HG03442 (cell line): ENCODE data around the gene GPRIN2.
"Not testable (repeated sequence)": the region's sequence is repeated elsewhere in the genome, so short reads cannot be mapped to it uniquely, and the experiment has no call there.

ENCODE experiments used
- ATAC-seq: cut with Tn5 transposase; IDR thresholded peaks from one replicate; pipeline ENCODE4 v1.9.1; 2021; ENCODE audit warnings: mild to moderate bottlenecking, moderate library complexity; ENCODE audit not compliant: unreplicated experiment

The GPRIN2 gene

GRCh38 chr10:46538717-46539426, 17.6 kb downstream of the GPRIN2 start:
- no peak for ATAC-seq

GRCh38 chr10:46538155-46538554, 18.3 kb downstream of the GPRIN2 start:
- ATAC-seq: no peak

- no peak for ATAC-seq
Observed at GRCh38 chr10:46537309-46537708, 19.1 kb downstream of the GPRIN2 start.

GRCh38 chr10:46536781-46537180, 19.7 kb downstream of the GPRIN2 start:
- ATAC-seq: no peak

- ATAC-seq: no peak
Observed at GRCh38 chr10:46536171-46536570, 20.3 kb downstream of the GPRIN2 start.

- ATAC-seq: no peak
Observed at GRCh38 chr10:46534828-46535524, 21.5 kb downstream of the GPRIN2 start.

- ATAC-seq: not testable (repeated sequence)
Observed at GRCh38 chr10:46532256-46532655, 24.2 kb downstream of the GPRIN2 start.

- no peak for ATAC-seq
Observed at GRCh38 chr10:46530249-46531186, 25.9 kb downstream of the GPRIN2 start.

GRCh38 chr10:46529742-46530141, 26.7 kb downstream of the GPRIN2 start:
- not testable (repeated sequence) for ATAC-seq

GRCh38 chr10:46528675-46529615, 27.5 kb downstream of the GPRIN2 start:
- ATAC-seq: no peak

GRCh38 chr10:46528171-46528671, 28.2 kb downstream of the GPRIN2 start:
- no peak for ATAC-seq

- ATAC-seq: no peak
Observed at GRCh38 chr10:46527241-46527811, 29.1 kb downstream of the GPRIN2 start.

GRCh38 chr10:46526682-46527038, 29.8 kb downstream of the GPRIN2 start:
- no peak for ATAC-seq

GRCh38 chr10:46525824-46526681, 30.4 kb downstream of the GPRIN2 start:
- ATAC-seq: no peak

- no peak for ATAC-seq
Observed at GRCh38 chr10:46525177-46525823, 31.2 kb downstream of the GPRIN2 start.

GRCh38 chr10:46524472-46525176, 31.8 kb downstream of the GPRIN2 start:
- no peak for ATAC-seq

GRCh38 chr10:46523962-46524471, 32.4 kb downstream of the GPRIN2 start:
- no peak for ATAC-seq
